A549 (cell line): ENCODE results near the gene PODNL1. TPM values are rescaled to one million over a fixed set of nuclear protein-coding genes. Genes with fewer than 3 reads are reported as not detected.

ENCODE experiments used
- ATAC-seq, 2 experiments: fragments of 200-7000 bp in 1 of 2; fragments of >200 bp in 1 of 2; cut with Nextera tagmentation in 1 of 2; cut with Tn5 transposase in 1 of 2; 3 replicates each; pipeline versions ENCODE4 v1.8.0 to v1.9.1; 2018 to 2020; ENCODE audit warnings: mild to moderate bottlenecking in 1 of 2, moderate library complexity in 1 of 2
- CTCF ChIA-PET: fragments of 300-600 bp; sonication (Branson Sonifier 250); formaldehyde crosslinking; extraction: SDS; loops from one replicate; lab custom pipeline; 2021; ENCODE audit warnings: antibody characterized with exemption, inconsistent platforms; lab: Yijun Ruan, JAX
- POLR2A ChIA-PET: fragments of 350-600 bp; formaldehyde crosslinking; extraction: SDS; loops from one replicate; lab custom pipeline; 2021; ENCODE audit warnings: antibody characterized with exemption, inconsistent platforms; lab: Yijun Ruan, JAX
- DNase-seq, 2 experiments: peaks; one replicate each; pipeline versions ENCODE4 v3.0.0 to v3.0.0-alpha.2; 2011 to 2016; ENCODE audit warnings: low read depth in 1 of 2, low spot score in 1 of 2
- FAIRE-seq: peaks from 2 replicates; lab custom pipeline; 2011; peaks lifted over from hg19 to GRCh38; lab: Jason Lieb, UNC
- H3K27ac ChIP-seq, 2 experiments: fragments of >200 bp; sonication (Bioruptor Twin); formaldehyde crosslinking; 3 replicates each; pipeline ENCODE4 v1.5.1; 2016 to 2017
- H3K4me1 ChIP-seq: fragments of >200 bp; sonication (Bioruptor Twin); formaldehyde crosslinking; 3 replicates; pipeline ENCODE4 v1.6.1; 2016
- H3K4me2 ChIP-seq: fragments of >200 bp; sonication (Bioruptor Twin); formaldehyde crosslinking; 3 replicates; pipeline ENCODE4 v1.6.1; 2016
- H3K4me3 ChIP-seq: fragments of >200 bp; sonication (Bioruptor Twin); formaldehyde crosslinking; 3 replicates; pipeline ENCODE4 v1.5.1; 2016
- H3K9me3 ChIP-seq: fragments of >200 bp; sonication (Bioruptor Twin); formaldehyde crosslinking; 3 replicates; pipeline ENCODE4 v1.6.1; 2016
- CBX2 ChIP-seq: fragments of 200-600 bp; sonication (generic); IDR thresholded peaks from 2 replicates; pipeline ENCODE4 v1.6.1; 2016; ENCODE audit warnings: low read depth, mild to moderate bottlenecking, borderline replicate concordance
- CEBPB ChIP-seq, 2 experiments: fragments of >200 bp in 1 of 2; sonication (Bioruptor Twin) in 1 of 2; formaldehyde crosslinking in 1 of 2; IDR thresholded peaks; 2 replicates each; pipeline ENCODE4 v1.6.1; 2012 to 2016
- ESRRA ChIP-seq: fragments of 150-350 bp; IDR thresholded peaks from 2 replicates; pipeline ENCODE4 v1.6.1; 2014; ENCODE audit warnings: mild to moderate bottlenecking, low read length, borderline replicate concordance
- FOXS1 ChIP-seq: fragments of 250-450 bp; sonication (Bioruptor Pico); IDR thresholded peaks from 2 replicates; pipeline ENCODE4 v1.5.0; 2020; ENCODE audit warnings: mild to moderate bottlenecking, moderate library complexity
- GATA3 ChIP-seq: IDR thresholded peaks from 2 replicates; pipeline ENCODE4 v1.6.1; 2012; ENCODE audit warnings: borderline replicate concordance
- HEYL ChIP-seq: fragments of 250-450 bp; sonication (Bioruptor Pico); IDR thresholded peaks from 2 replicates; pipeline ENCODE4 v1.8.0; 2021; ENCODE audit warnings: mild to moderate bottlenecking, moderate library complexity
- HOXA7 ChIP-seq: fragments of 250-450 bp; sonication (Bioruptor Pico); IDR thresholded peaks from 2 replicates; pipeline ENCODE4 v1.5.0; 2020; ENCODE audit warnings: mild to moderate bottlenecking, moderate library complexity
- HOXB13 ChIP-seq: fragments of 250-450 bp; sonication (Bioruptor Pico); IDR thresholded peaks from 2 replicates; pipeline ENCODE4 v1.5.0; 2020; ENCODE audit warnings: low read depth, mild to moderate bottlenecking, moderate library complexity
- KDM1A ChIP-seq: fragments of 200-600 bp; sonication (generic); IDR thresholded peaks from 2 replicates; pipeline ENCODE4 v1.6.1; 2016; ENCODE audit warnings: low read depth, mild to moderate bottlenecking
- NFE2L2 ChIP-seq: fragments of 150-350 bp; conservative IDR thresholded peaks from 2 replicates; pipeline ENCODE4 v1.6.1; 2014; ENCODE audit warnings: low read length
- NR3C1 ChIP-seq: fragments of >200 bp; sonication (Bioruptor Twin); formaldehyde crosslinking; IDR thresholded peaks from 3 replicates; pipeline ENCODE4 v1.6.1; 2017
- PHF8 ChIP-seq: fragments of 200-600 bp; sonication (generic); IDR thresholded peaks from 2 replicates; pipeline ENCODE4 v1.6.1; 2016; ENCODE audit warnings: low read depth, mild to moderate bottlenecking, antibody characterized with exemption, moderate library complexity, borderline replicate concordance
- POLR2A ChIP-seq: IDR thresholded peaks from 2 replicates; pipeline ENCODE4 v1.6.1; 2012; ENCODE audit warnings: mild to moderate bottlenecking, low read length
- RARB ChIP-seq: fragments of 250-450 bp; sonication (Bioruptor Pico); IDR thresholded peaks from 2 replicates; pipeline ENCODE4 v1.8.0; 2021; ENCODE audit warnings: mild to moderate bottlenecking, moderate library complexity
- RFX5 ChIP-seq: fragments of 450-650 bp; IDR thresholded peaks from 2 replicates; pipeline ENCODE4 v1.7.1; 2014; ENCODE audit warnings: antibody characterized with exemption, mild to moderate bottlenecking, moderate library complexity
- RNF2 ChIP-seq: fragments of 200-600 bp; sonication (generic); IDR thresholded peaks from 2 replicates; pipeline ENCODE4 v1.6.1; 2016; ENCODE audit warnings: low read depth, mild to moderate bottlenecking, antibody characterized with exemption, moderate library complexity, borderline replicate concordance
- TFCP2L1 ChIP-seq: fragments of 250-450 bp; sonication (Bioruptor Pico); IDR thresholded peaks from 2 replicates; pipeline ENCODE4 v1.5.0; 2021; ENCODE audit warnings: mild to moderate bottlenecking
- WGBS: methylation state at CpG from one replicate; pipeline ENCODE4 v1.1.6; 2017; ENCODE audit errors: missing lambda C conversion rate; 5-methylcytosine and 5-hydroxymethylcytosine counted together
- polyA plus RNA-seq, 4 experiments: library from polyadenylated mRNA; depleted of rRNA in 3 of 4; stranded (reverse); fragments of >200 nt; fragmentation: RNase III in 1 of 4; extraction: RNeasy Plus Mini Kit Qiagen cat#74134 plus additional on column Dnase treatment in 1 of 4; gene quantifications; 2 replicates in 3 of 4; 3 replicates in 1 of 4; pipeline ENCODE4 v1.2.3, GENCODE V29; 2011 to 2017
- TF ChIP-seq, protein P1 (sequence below): IDR thresholded peaks from 2 replicates; pipeline ENCODE4 v1.6.1; 2012; ENCODE audit warnings: low read depth, borderline replicate concordance
- TF ChIP-seq, protein P2 (sequence below): IDR thresholded peaks from 2 replicates; pipeline ENCODE4 v1.6.1; 2012
- TF ChIP-seq, protein P3 (sequence below): fragments of 150-350 bp; IDR thresholded peaks from 2 replicates; pipeline ENCODE4 v1.6.1; 2014; ENCODE audit warnings: low read depth, mild to moderate bottlenecking, low read length

PODNL1 gene
- polyA plus RNA-seq, 2 of the 4 experiments (the other 2 are of a cell fraction) = 0.79 to 1.3 TPM

DNA sequence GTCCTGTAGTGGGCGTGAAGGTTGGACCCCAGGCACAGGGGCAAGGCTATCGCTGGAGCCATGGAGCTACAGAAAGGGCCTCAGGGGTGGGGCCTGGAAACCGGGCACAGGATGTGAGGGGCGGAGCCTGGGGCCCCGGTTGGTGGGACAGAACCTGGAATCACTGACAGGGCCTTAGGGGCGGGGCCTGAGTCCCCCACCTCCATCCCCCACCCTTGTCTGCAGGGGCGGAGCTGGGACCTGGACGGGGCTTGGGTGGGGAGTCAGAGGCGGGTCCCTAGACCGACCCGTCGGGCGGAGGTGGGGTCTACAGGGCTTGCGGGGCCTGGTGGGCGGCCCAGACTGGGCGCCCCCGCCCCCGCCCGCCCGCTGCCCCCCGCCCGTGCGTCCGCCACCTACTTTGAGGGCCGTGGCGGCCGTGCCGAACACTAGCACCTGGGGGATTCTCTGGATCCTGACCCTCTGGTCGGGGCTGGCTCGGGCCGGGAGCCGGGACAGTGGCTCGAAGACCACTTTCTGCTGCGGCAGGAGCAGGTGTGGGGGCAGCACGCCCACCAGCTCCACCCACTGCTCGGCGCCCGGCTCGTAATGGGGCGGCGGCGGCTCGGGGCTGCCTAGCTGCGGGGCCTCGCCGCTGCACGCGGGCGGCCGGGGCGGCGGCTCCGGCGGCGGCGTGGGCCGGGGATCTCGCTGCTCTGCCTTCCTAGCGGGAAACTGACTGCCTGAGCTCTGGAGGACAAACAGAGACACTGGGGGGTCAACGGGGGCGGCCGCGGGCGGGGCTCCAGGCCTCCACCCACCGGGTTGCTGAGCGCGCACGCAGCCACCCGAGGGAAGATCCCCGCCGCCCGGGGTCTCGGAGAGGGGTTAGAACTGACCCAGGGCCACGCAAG, 40.4 kb upstream of the PODNL1 start (continued):
- no peak for TF ChIP-seq NR3C1

DNA sequence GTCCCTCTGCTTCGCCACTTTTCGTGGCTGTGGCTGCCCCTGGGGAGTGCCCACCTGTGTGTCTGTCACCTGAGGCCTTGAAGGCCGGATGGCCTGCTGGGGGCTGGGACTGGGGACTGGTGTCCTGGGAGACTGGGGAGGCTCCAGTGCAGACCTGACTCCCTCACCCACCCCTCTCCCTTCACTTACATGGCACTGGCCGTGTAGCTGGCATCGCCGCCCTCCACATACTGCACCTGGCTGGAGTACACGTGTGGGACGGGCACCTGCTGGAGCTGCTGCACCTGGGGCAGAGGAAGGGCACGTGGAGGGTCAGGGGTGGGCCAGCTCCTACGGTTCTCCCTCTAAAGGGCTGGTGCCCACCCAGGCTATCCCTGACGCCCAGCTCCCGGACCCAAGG, 39.6 kb upstream of the PODNL1 start:
- H3K4me1 ChIP-seq = no peaks in the 10 kb centered on the region
- ATAC-seq (no peak), FAIRE-seq (no peak), DNase-seq (no peak)
- H3K4me2 ChIP-seq = no peak overlapping the region
- no peak overlapping the region for H3K4me3 ChIP-seq
- ChIA-PET POLR2A (interaction anchor here (0.5 kb wide), 1 partner anchor 16 kb away, joined by 5 read pairs; no protein-coding TSS in a partner anchor), CTCF (interaction anchor here (0.6 to 2.1 kb wide), 4 partner anchors 54 to 120 kb away, joined by 3 to 8 read pairs (median 4); partner anchors contain the start of gene IL27RA)
- 98% methylated on average over 7 of the region's 12 CpGs for WGBS
- no peaks in the 10 kb centered on the region for H3K9me3 ChIP-seq
- no peak overlapping the region for H3K27ac ChIP-seq
- TF ChIP-seq CBX2 = no peak
- TF ChIP-seq HOXB13 (CRISPR knock-in tag) = no peak
- TF ChIP-seq, protein P1, sequence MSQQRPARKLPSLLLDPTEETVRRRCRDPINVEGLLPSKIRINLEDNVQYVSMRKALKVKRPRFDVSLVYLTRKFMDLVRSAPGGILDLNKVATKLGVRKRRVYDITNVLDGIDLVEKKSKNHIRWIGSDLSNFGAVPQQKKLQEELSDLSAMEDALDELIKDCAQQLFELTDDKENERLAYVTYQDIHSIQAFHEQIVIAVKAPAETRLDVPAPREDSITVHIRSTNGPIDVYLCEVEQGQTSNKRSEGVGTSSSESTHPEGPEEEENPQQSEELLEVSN = no peak
- no peak for TF ChIP-seq FOXS1 (CRISPR knock-in tag)
- no peak for TF ChIP-seq CEBPB (IDR thresholded peaks at IDR 0.05)
- no peak for TF ChIP-seq TFCP2L1 (CRISPR knock-in tag)
- no peak for TF ChIP-seq HEYL (CRISPR knock-in tag)
- no peak for TF ChIP-seq KDM1A
- TF ChIP-seq POLR2A = no peak

DNA sequence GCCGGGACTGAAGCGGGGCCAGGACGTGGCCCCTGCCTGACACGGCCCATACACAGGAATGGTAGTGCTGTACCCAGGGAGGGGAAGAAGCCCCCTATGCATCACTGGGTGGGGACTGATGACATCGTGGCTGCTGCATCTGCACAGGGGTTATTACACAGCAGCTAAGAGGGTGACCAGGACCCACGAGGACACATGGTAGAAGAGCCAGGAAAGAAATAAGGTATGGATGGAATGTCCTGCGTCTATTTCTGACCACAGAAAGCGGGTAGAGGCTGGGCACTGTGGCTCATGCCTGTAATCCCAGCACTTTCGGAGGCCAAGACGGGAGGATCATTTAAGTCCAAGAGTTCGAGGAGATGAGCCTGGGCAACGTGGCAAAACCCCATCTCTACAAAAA, 38.2 kb upstream of the PODNL1 start:
- ATAC-seq (no peak), FAIRE-seq (no peak), DNase-seq (no peak)
- 92% methylated on average over 12 of the region's 12 CpGs for WGBS
- CTCF ChIA-PET = interaction anchor here (1.5 kb wide), 1 partner anchor 96 kb away, joined by 5 read pairs; no protein-coding TSS in a partner anchor
- Histone ChIP-seq H3K27ac (no peak overlapping the region), H3K4me1 (no peaks in the 10 kb centered on the region), H3K4me3 (no peak overlapping the region), H3K4me2 (no peak overlapping the region), H3K9me3 (no peaks in the 10 kb centered on the region)
- TF ChIP-seq PHF8 (no peak), RARB (CRISPR knock-in tag) (no peak), ESRRA (no peak), HOXA7 (CRISPR knock-in tag) (no peak), RFX5 (no peak)
- TF ChIP-seq, protein P2, sequence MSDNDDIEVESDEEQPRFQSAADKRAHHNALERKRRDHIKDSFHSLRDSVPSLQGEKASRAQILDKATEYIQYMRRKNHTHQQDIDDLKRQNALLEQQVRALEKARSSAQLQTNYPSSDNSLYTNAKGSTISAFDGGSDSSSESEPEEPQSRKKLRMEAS = no peak
- POLR2A ChIA-PET = no interaction called here

DNA sequence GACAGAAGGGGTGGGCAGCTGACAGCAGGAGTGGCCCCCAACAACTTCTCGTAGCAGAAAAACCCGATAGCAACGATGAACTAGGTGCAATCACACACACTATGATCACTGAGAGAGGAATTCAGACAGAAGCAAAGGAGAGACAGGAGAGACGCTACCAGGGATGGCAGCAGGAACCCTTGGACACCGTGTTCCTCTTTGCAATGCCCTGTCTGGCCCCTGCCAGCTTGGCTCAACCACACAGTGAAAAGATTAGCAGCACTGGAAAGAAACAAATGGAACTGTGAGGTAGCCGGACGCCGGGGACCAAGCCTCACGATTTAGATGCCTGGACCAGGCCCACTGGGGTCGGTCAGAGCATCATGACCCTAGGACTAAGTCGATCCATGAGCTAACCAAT, 37.7 kb upstream of the PODNL1 start:
- no peak overlapping the region for H3K27ac ChIP-seq
- ATAC-seq (no peak), DNase-seq (no peak), FAIRE-seq (no peak)
- 93% methylated on average over 11 of the region's 11 CpGs for WGBS
- no peak overlapping the region for H3K4me3 ChIP-seq
- no peaks in the 10 kb centered on the region for H3K9me3 ChIP-seq
- POLR2A ChIA-PET = no interaction called here
- TF ChIP-seq HOXA7 (CRISPR knock-in tag) = no peak
- TF ChIP-seq RNF2 = no peak
- no peak for TF ChIP-seq KDM1A
- no peak for TF ChIP-seq ESRRA
- no peak for TF ChIP-seq NFE2L2
- no peak for TF ChIP-seq GATA3
- TF ChIP-seq, protein P3, sequence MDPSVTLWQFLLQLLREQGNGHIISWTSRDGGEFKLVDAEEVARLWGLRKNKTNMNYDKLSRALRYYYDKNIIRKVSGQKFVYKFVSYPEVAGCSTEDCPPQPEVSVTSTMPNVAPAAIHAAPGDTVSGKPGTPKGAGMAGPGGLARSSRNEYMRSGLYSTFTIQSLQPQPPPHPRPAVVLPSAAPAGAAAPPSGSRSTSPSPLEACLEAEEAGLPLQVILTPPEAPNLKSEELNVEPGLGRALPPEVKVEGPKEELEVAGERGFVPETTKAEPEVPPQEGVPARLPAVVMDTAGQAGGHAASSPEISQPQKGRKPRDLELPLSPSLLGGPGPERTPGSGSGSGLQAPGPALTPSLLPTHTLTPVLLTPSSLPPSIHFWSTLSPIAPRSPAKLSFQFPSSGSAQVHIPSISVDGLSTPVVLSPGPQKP = no peak
- H3K4me2 ChIP-seq = no peak overlapping the region
- no peaks in the 10 kb centered on the region for H3K4me1 ChIP-seq
- CTCF ChIA-PET = interaction anchor here (1.5 kb wide), 1 partner anchor 95 kb away, joined by 5 read pairs; no protein-coding TSS in a partner anchor
